Keratinocyte (primary cell): ENCODE data around the gene MYH15. TPM values are rescaled to one million over a fixed set of nuclear protein-coding genes. Genes with fewer than 3 reads are reported as not detected.

Experiments
- DNase-seq: peaks from one replicate; pipeline ENCODE4 v3.0.0-alpha.2; 2011; ENCODE audit warnings: low read depth, missing footprints, low spot score
- FAIRE-seq: peaks from 2 replicates; lab custom pipeline; 2011; peaks lifted over from hg19 to GRCh38; lab: Jason Lieb, UNC
- H2AFZ ChIP-seq: 2 replicates; pipeline ENCODE4 v1.6.0; 2012; ENCODE audit warnings: low read length, control low read depth, inconsistent platforms; ENCODE audit not compliant: control insufficient read depth
- H3K27ac ChIP-seq: 2 replicates; pipeline ENCODE4 v1.5.1; 2011; ENCODE audit warnings: low read length; ENCODE audit not compliant: control insufficient read depth, insufficient read depth
- H3K27me3 ChIP-seq: 3 replicates; pipeline ENCODE4 v1.6.0; 2011; ENCODE audit warnings: low read length; ENCODE audit not compliant: control insufficient read depth, insufficient read depth; ENCODE audit errors: extremely low read depth
- H3K36me3 ChIP-seq, 2 experiments: 2 replicates in 1 of 2; 3 replicates in 1 of 2; pipeline ENCODE4 v1.5.1; 2011; ENCODE audit warnings: low read length in 2 of 2, mild to moderate bottlenecking in 1 of 2; ENCODE audit not compliant: control insufficient read depth in 2 of 2, insufficient read depth in 2 of 2; ENCODE audit errors: extremely low read depth in 1 of 2
- H3K4me1 ChIP-seq: 3 replicates; pipeline ENCODE4 v1.5.1; 2011; ENCODE audit warnings: low read length; ENCODE audit not compliant: control insufficient read depth, insufficient read depth; ENCODE audit errors: extremely low read depth
- H3K4me2 ChIP-seq: 3 replicates; pipeline ENCODE4 v1.6.0; 2011; ENCODE audit warnings: low read depth, low read length; ENCODE audit not compliant: control insufficient read depth, insufficient read depth; ENCODE audit errors: extremely low read depth
- H3K4me3 ChIP-seq, 3 experiments: fragments of 200-600 bp in 1 of 3; sonication (generic) in 1 of 3; 2 replicates in 2 of 3; 3 replicates in 1 of 3; pipeline ENCODE4 v1.5.1; 2011 to 2016; ENCODE audit warnings: low read length in 3 of 3, mild to moderate bottlenecking in 3 of 3, control low read depth in 2 of 3, inconsistent platforms in 1 of 3, low read depth in 1 of 3, mixed read lengths in 1 of 3, mixed run types in 1 of 3, moderate library complexity in 1 of 3; ENCODE audit not compliant: control insufficient read depth in 2 of 3, insufficient read depth in 2 of 3; ENCODE audit errors: extremely low read depth in 1 of 3
- H3K79me2 ChIP-seq: 2 replicates; pipeline ENCODE4 v1.6.0; 2012; ENCODE audit warnings: low read length; ENCODE audit not compliant: control insufficient read depth, insufficient read depth
- H3K9ac ChIP-seq: 3 replicates; pipeline ENCODE4 v1.6.0; 2011; ENCODE audit warnings: low read length; ENCODE audit not compliant: control insufficient read depth, insufficient read depth; ENCODE audit errors: extremely low read depth
- H3K9me1 ChIP-seq: 3 replicates; pipeline ENCODE4 v1.6.0; 2011; ENCODE audit warnings: low read length; ENCODE audit not compliant: control insufficient read depth, insufficient read depth; ENCODE audit errors: extremely low read depth
- H3K9me3 ChIP-seq: 2 replicates; pipeline ENCODE4 v1.5.1; 2012; ENCODE audit warnings: low read depth, low read length; ENCODE audit not compliant: control insufficient read depth
- H4K20me1 ChIP-seq: 3 replicates; pipeline ENCODE4 v1.6.0; 2011; ENCODE audit warnings: low read length; ENCODE audit not compliant: control insufficient read depth, insufficient read depth; ENCODE audit errors: extremely low read depth
- CTCF ChIP-seq, 3 experiments: IDR thresholded peaks in 1 of 3; conservative IDR thresholded peaks in 1 of 3; optimal IDR thresholded peaks in 1 of 3; 2 replicates in 2 of 3; 3 replicates in 1 of 3; pipeline versions ENCODE3 to v1.5.1; 2011; ENCODE audit warnings: low read length in 3 of 3, mild to moderate bottlenecking in 3 of 3, moderate library complexity in 2 of 3, control low read depth in 1 of 3, inconsistent platforms in 1 of 3; ENCODE audit not compliant: insufficient read depth in 2 of 3; ENCODE audit errors: extremely low read depth in 1 of 3
- EZH2 ChIP-seq: IDR thresholded peaks from one replicate; pipeline ENCODE4 v1.6.1; 2012; ENCODE audit warnings: inconsistent platforms, mild to moderate bottlenecking, low read length, moderate library complexity
- dilution Hi-C: fragments of 300-500 bp; cut with MboI; formaldehyde crosslinking; loops from one replicate; pipeline ENCODE4 v1.7.0; 2020; ENCODE audit warnings: low sequenced_read_pairs; ENCODE audit not compliant: extremely low pct_ligation_motif_present
- polyA plus RNA-seq, 5 experiments: library from polyadenylated mRNA; depleted of rRNA in 3 of 5; stranded (reverse) in 3 of 5; stranded (forward) in 1 of 5; unstranded in 1 of 5; fragments of >200 nt; gene quantifications; 1 replicate in 1 of 5; 2 replicates in 3 of 5; 3 replicates in 1 of 5; pipeline versions ENCODE4 v1.2.1 to v1.2.3, GENCODE V29; 2011 to 2012; ENCODE audit warnings: missing spikeins in 2 of 5, low read depth in 1 of 5, low replicate concordance in 1 of 5

MYH15 gene
- polyA plus RNA-seq, 1 donor (not counting 4 experiments of a cell fraction or from before 2014, with no cell fraction given): 0.87 TPM

- no peak for FAIRE-seq
- no peaks in the 10 kb centered on the region for H3K79me2 ChIP-seq
- H3K9me3 ChIP-seq: no peaks in the 10 kb centered on the region
- no peak overlapping the region for H3K9ac ChIP-seq
- TF ChIP-seq CTCF (optimal IDR thresholded peaks at IDR 0.05 in 1 of 3, IDR thresholded peaks at IDR 0.05 in 1 of 3, conservative IDR thresholded peaks at IDR 0.05 in 1 of 3; ENCODE audit: extremely low read depth in 1 of 3, insufficient read depth in 2 of 3, low read length in 3 of 3) (no peak), EZH2 (no peak)
- no peaks in the 10 kb centered on the region for H3K4me1 ChIP-seq
- H3K27me3 ChIP-seq: no peaks in the 10 kb centered on the region
- no peaks in the 10 kb centered on the region for H3K9me1 ChIP-seq
- H4K20me1 ChIP-seq: no peaks in the 10 kb centered on the region
- H3K4me2 ChIP-seq: no peak overlapping the region
- no peak overlapping the region for H3K4me3 ChIP-seq
- dilution Hi-C loops: no loop called here
- no peak overlapping the region for H3K27ac ChIP-seq
- no peak for DNase-seq
- no peaks in the 10 kb centered on the region for H3K36me3 ChIP-seq
- no peak overlapping the region for H2AFZ ChIP-seq
Observed at GRCh38 chr3:108378153-108378951, 132.0 kb downstream of the MYH15 start.

- no peaks in the 10 kb centered on the region for H4K20me1 ChIP-seq
- H3K79me2 ChIP-seq: no peaks in the 10 kb centered on the region
- no peaks in the 10 kb centered on the region for H3K27me3 ChIP-seq
- dilution Hi-C loops: no loop called here
- TF ChIP-seq CTCF (optimal IDR thresholded peaks at IDR 0.05 in 1 of 3, IDR thresholded peaks at IDR 0.05 in 1 of 3, conservative IDR thresholded peaks at IDR 0.05 in 1 of 3; ENCODE audit: extremely low read depth in 1 of 3, insufficient read depth in 2 of 3, low read length in 3 of 3): no peak
- no peak for TF ChIP-seq EZH2
- H3K9me1 ChIP-seq: no peaks in the 10 kb centered on the region
- H3K9ac ChIP-seq: no peak overlapping the region
- no peak overlapping the region for H3K4me2 ChIP-seq
- H3K4me1 ChIP-seq: no peaks in the 10 kb centered on the region
- H3K4me3 ChIP-seq: no peak overlapping the region
- FAIRE-seq: no peak
- DNase-seq: no peak
- no peak overlapping the region for H3K27ac ChIP-seq
- no peaks in the 10 kb centered on the region for H3K36me3 ChIP-seq
- H2AFZ ChIP-seq: no peak overlapping the region
- no peaks in the 10 kb centered on the region for H3K9me3 ChIP-seq
Observed at GRCh38 chr3:108377384-108377783, 133.0 kb downstream of the MYH15 start.
